Stimulated activated memory B cell treated with anti-CD40 and anti-IgM and Interleukin-4, amounts not matched to agents 10 μg/mL and 1 μg/mL and 100 μg/mL, for 72 hours (primary cell): Measurements from ENCODE around the gene HIF1A.

Experiments used
- ATAC-seq: fragments of 150-1000 bp; cut with Tn5 transposase; 2 replicates; pipeline ENCODE4 v1.10.0; 2021
- H3K27ac Mint-ChIP-seq: one replicate; pipeline ENCODE4 v1.8.0; 2022; ENCODE audit warnings: mild to moderate bottlenecking, mixed read lengths
- H3K27me3 Mint-ChIP-seq: one replicate; pipeline ENCODE4 v1.8.0; 2022; ENCODE audit warnings: mixed read lengths
- H3K36me3 Mint-ChIP-seq: one replicate; pipeline ENCODE4 v1.8.0; 2022; ENCODE audit warnings: mixed read lengths
- H3K4me1 Mint-ChIP-seq: one replicate; pipeline ENCODE4 v1.8.0; 2022; ENCODE audit warnings: mixed read lengths
- H3K4me3 Mint-ChIP-seq: one replicate; pipeline ENCODE4 v1.8.0; 2022; ENCODE audit warnings: mild to moderate bottlenecking, moderate library complexity, mixed read lengths
- H3K9me3 Mint-ChIP-seq: one replicate; pipeline ENCODE4 v1.8.0; 2022; ENCODE audit warnings: mixed read lengths

Gene HIF1A

DNA sequence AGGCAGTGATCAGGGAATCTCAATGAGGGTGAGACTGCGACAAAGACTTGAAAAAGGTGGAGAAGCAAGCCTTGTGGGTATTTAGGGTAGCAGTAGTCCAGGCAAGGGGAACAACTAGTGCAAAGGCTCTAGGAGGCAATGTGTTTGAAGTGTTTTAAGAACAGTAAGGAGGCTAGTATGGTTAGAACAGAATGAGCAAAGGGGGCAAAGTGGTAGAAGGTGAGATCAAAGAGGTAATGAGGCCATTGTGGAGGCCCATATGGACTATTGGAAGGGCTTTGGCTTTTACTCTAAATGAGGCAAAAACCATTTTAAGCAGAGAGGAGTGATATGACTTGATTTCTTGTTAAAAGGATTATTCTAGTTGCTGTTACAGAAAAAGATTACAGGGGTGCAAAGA lies 16.8 kb downstream of the HIF1A start:
- peaks cover 68% of the 10 kb centered on the region for H3K4me1 Mint-ChIP-seq
- no peaks in the 10 kb centered on the region for H3K27me3 Mint-ChIP-seq
- ATAC-seq = no peak
- H3K36me3 Mint-ChIP-seq = peaks cover 5% of the 10 kb centered on the region
- H3K27ac Mint-ChIP-seq = no peak overlapping the region
- no peaks in the 10 kb centered on the region for H3K9me3 Mint-ChIP-seq
- no peak overlapping the region for H3K4me3 Mint-ChIP-seq

DNA sequence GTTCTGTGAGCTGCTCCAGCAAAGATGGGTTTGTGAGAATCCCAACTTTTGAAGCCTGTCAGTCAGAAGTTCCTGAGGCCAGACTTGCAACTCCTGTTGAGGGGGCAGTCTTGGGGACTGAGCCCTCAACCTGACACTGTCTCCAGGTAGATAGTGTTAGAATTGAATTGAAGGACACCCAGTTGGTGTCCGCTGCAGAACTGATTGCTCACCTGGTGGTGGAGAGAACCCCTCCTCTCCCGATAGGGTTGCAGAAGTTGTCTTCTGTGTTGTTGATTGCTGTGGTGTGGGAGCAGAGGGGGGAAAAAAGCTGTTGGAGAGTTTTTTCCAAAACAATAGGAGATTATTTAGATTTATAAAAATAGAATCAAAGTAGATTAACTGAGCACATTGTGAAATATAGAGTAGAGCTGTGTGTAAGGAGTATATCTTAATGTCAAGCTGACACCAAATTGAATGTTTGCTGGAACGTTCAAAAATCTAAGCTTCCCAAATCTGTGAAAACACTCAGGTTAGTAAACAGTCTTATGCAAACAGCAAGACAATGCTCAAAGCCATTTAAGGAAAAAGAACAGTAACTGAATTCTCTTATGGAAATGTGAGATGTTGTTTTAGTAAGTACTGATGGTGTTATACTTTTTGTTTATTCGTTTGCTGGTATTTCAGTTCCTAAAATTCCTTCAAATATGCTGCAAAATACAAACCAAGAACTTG lies 18.6 kb downstream of the HIF1A start:
- H3K9me3 Mint-ChIP-seq = no peaks in the 10 kb centered on the region
- peaks cover 79% of the 10 kb centered on the region for H3K4me1 Mint-ChIP-seq
- H3K27me3 Mint-ChIP-seq = no peaks in the 10 kb centered on the region
- no peak overlapping the region for H3K27ac Mint-ChIP-seq
- peaks cover under 1% of the 10 kb centered on the region for H3K36me3 Mint-ChIP-seq
- H3K4me3 Mint-ChIP-seq = no peak overlapping the region
- no peak for ATAC-seq

DNA sequence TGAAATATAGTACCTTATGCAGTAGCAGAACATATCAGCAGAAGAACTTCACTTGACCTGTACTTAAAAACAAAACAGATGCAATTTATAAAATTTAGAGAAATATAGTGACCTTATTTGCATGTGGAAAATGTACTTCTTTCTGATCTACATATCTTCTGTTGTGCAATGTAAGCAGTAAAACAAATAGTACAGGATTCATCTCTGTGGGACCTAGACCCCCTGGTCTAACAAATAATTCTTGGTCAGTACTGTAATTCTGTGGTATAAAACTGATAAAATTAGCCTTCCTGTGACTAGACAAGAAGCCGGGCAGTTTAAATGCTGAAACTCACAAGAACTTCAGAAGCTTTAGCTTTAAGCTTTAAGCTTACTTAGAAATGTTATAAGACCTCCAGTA lies 21.6 kb downstream of the HIF1A start:
- ATAC-seq = no peak
- H3K27me3 Mint-ChIP-seq = no peaks in the 10 kb centered on the region
- H3K4me1 Mint-ChIP-seq = peaks cover 76% of the 10 kb centered on the region
- H3K36me3 Mint-ChIP-seq = peaks cover 6% of the 10 kb centered on the region
- no peaks in the 10 kb centered on the region for H3K9me3 Mint-ChIP-seq
- H3K27ac Mint-ChIP-seq = no peak overlapping the region
- no peak overlapping the region for H3K4me3 Mint-ChIP-seq

DNA sequence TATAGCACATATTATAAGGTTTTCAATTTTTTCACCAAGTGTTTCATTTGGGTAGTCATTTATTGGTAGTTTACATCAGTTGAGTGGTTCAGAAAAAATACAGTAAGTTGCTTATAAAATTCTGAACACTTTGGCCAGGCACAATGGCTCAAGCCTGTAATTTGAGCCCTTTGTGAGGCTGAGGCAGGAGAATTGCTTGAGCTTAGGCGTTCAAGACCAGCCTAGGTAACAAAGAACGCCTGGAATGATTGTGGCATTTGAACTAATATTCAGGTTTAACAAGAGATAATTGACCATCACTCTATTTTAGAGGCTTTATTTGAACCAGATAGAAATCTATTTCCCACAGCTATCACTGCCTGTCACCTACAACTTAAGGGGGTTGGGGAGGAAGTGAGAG lies 22.7 kb downstream of the HIF1A start:
- H3K4me3 Mint-ChIP-seq = no peak overlapping the region
- ATAC-seq = no peak
- peak overlapping the region; percentile 53 for H3K27ac Mint-ChIP-seq
- H3K4me1 Mint-ChIP-seq = peaks cover 66% of the 10 kb centered on the region
- H3K9me3 Mint-ChIP-seq = no peaks in the 10 kb centered on the region
- H3K36me3 Mint-ChIP-seq = peaks cover 6% of the 10 kb centered on the region
- H3K27me3 Mint-ChIP-seq = no peaks in the 10 kb centered on the region

DNA sequence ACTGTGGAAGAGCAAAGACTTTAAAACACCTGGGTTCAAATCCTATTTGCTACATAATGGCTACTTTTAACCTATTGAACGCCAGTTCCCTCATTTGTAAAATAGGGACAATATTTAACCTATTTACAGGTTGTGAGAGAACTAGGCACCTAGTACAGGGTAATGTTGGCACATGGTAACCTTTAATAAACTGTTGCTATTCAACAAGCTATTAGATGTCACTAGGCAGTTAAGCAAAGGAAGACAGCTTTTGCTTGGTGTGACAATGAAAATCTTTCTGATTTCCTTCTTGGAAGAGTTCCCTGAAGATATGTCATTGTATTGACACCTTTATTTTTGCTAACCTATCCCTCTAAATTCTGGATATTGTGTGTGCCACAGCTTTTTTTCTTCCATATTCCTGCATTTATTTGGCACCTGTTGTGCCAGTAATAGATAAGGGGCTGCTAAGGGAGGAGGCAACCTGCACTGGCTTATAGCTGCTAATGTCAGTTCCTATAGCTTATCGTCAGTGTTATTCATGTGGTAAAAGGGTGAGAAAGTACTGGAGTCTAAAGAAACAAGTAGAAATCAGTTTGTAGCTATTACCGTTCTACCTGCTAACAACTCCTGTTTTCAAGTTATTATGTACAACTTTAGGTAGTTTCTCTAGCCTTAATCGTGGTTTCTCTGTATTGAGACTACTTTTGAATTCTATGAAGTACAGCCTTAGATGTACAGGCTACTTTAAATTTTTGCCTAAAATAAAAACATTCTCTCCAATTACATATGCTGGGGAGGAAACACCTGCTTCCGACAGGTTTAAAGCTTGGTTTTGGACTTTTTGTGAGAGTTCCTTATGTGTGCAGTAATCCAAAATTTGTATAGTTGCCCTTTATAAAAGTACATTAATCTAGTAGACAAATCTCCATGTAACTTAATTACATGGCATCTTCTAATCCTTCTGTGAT lies 24.3 kb downstream of the HIF1A start:
- H3K27ac Mint-ChIP-seq = peak overlapping the region; percentile 53
- peak; percentile 43 for ATAC-seq
- peak overlapping the region; percentile 38 for H3K4me3 Mint-ChIP-seq
- peaks cover 18% of the 10 kb centered on the region for H3K36me3 Mint-ChIP-seq
- H3K9me3 Mint-ChIP-seq = no peaks in the 10 kb centered on the region
- H3K27me3 Mint-ChIP-seq = no peaks in the 10 kb centered on the region
- H3K4me1 Mint-ChIP-seq = peaks cover 62% of the 10 kb centered on the region

DNA sequence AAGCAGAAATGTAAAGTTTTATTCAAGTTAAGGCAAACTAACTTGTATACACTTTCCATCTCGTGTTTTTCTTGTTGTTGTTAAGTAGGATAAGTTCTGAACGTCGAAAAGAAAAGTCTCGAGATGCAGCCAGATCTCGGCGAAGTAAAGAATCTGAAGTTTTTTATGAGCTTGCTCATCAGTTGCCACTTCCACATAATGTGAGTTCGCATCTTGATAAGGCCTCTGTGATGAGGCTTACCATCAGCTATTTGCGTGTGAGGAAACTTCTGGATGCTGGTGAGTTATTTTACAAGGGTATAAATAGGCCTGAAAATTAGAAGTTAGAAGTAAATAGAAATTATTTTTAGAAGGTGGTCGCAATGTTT lies 25.0 kb downstream of the HIF1A start:
- no peak for ATAC-seq
- H3K27ac Mint-ChIP-seq = peak overlapping the region; percentile 53

DNA sequence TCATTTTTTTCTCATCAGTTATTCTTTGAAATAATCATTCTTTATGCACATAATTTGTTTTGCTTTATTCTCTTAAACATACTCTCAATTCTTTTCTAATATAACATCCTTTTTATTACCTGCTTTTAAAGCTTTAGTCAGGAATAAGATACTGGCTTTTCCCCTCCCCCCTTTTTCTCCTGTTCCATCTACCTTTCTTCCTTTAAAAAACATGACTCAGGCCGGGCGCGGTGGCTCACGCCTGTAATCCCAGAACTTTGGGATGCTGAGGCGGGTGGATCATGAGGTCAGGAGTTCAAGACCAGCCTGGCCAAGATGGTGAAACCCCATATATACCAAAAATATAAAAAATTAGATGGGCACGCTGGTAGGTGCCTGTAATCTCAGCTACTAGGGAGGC lies 25.4 kb downstream of the HIF1A start:
- H3K4me1 Mint-ChIP-seq = peaks cover 64% of the 10 kb centered on the region
- peak overlapping the region; percentile 9 for H3K4me3 Mint-ChIP-seq
- H3K9me3 Mint-ChIP-seq = no peaks in the 10 kb centered on the region
- H3K27me3 Mint-ChIP-seq = no peaks in the 10 kb centered on the region
- ATAC-seq = no peak
- H3K27ac Mint-ChIP-seq = peak overlapping the region; percentile 53
- peaks cover 25% of the 10 kb centered on the region for H3K36me3 Mint-ChIP-seq

More for the DNA sequence above, 25.0 kb downstream of the HIF1A start:
- Mint-ChIP-seq H3K27me3 (no peaks in the 10 kb centered on the region), H3K36me3 (peaks cover 24% of the 10 kb centered on the region), H3K4me1 (peaks cover 67% of the 10 kb centered on the region), H3K9me3 (no peaks in the 10 kb centered on the region), H3K4me3 (peak overlapping the region; percentile 38)

DNA sequence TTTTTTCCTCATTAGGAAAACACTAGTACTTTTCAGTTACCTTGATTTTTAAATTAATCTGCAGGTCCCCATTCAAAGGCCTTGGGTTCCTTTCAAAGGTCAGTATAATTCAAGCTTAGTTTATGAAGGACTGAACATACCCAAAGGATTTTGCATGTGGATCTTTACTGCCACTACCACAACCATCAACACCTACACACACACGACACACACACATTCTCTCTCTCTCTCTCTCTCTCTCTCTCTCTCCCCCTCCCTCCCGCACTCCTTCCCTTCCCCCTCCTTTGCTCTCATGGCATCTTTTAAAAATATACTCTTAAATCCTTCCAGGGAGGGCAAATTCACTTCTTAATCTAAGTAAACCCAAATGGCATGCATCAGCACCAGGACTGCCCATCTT lies 28.8 kb downstream of the HIF1A start:
- ATAC-seq = no peak
- Mint-ChIP-seq H3K27ac (peak overlapping the region; percentile 0), H3K9me3 (no peaks in the 10 kb centered on the region), H3K36me3 (peaks cover 58% of the 10 kb centered on the region), H3K27me3 (no peaks in the 10 kb centered on the region), H3K4me1 (peaks cover 60% of the 10 kb centered on the region), H3K4me3 (no peak overlapping the region)

DNA sequence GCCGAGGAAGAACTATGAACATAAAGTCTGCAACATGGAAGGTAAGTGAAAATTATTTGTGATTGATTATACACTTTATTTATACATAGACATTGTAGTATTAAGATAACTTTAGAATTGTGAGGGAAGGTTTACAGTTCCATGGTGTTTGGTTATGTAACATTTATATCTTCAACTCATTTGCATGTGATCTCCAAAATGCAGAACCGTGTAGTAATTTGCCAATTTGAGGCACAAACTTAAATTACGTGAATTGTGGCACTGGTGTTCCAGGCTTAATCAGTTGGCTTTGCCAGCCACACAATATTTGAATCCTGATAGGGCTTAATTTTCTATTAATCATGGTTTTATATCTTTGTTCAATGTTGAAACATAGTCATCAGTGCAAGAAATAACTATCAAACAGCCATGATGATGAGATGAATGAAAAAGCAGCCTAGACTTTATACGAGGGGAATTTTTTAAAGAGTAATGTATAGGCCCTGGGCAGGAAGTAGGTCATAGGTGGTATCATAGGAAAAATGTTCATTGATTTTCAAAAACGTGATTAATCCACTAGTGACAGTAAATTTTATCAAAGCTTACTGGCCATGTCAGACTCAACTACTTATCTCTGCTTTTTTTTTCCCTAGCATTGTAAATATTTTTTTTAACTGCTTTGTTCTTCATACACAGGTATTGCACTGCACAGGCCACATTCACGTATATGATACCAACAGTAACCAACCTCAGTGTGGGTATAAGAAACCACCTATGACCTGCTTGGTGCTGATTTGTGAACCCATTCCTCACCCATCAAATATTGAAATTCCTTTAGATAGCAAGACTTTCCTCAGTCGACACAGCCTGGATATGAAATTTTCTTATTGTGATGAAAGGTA lies 31.7 kb downstream of the HIF1A start:
- no peak overlapping the region for H3K27ac Mint-ChIP-seq
- H3K4me3 Mint-ChIP-seq = no peak overlapping the region
- H3K9me3 Mint-ChIP-seq = no peaks in the 10 kb centered on the region
- ATAC-seq = no peak
- peaks cover 69% of the 10 kb centered on the region for H3K36me3 Mint-ChIP-seq
- peaks cover 56% of the 10 kb centered on the region for H3K4me1 Mint-ChIP-seq
- no peaks in the 10 kb centered on the region for H3K27me3 Mint-ChIP-seq

DNA sequence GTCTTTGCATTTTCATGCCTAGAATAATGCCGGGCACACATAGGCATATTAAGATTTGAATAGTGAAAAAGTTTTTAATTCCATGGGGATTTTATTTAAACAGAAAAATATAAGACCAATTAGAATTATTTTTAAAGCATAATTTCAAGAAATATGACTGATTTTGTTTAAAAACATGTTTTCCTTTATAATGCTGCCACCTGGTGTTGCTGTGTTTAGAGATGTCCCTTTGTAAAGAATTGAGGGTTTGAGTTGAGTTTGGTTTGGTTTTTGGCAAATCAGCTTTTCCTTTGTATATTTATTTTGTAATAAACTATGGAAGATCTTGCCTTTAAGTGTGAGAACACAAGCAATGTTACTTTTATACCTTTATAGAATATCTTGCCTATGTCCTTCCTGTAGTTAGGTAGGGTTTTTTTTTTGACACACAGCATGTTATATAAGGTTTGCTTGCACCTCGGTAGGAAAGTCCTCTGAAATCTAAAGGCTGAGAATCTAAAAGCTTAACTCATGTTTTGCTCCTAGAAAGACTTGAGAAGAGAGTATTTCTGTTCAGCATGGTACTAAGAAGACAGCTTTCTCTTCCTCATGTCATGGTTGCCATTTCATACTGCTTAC lies 35.6 kb downstream of the HIF1A start:
- Mint-ChIP-seq H3K27me3 (no peaks in the 10 kb centered on the region), H3K27ac (peak overlapping the region; percentile 44), H3K36me3 (peaks cover 75% of the 10 kb centered on the region), H3K9me3 (no peaks in the 10 kb centered on the region), H3K4me1 (peaks cover 38% of the 10 kb centered on the region), H3K4me3 (no peak overlapping the region)
- ATAC-seq = no peak

DNA sequence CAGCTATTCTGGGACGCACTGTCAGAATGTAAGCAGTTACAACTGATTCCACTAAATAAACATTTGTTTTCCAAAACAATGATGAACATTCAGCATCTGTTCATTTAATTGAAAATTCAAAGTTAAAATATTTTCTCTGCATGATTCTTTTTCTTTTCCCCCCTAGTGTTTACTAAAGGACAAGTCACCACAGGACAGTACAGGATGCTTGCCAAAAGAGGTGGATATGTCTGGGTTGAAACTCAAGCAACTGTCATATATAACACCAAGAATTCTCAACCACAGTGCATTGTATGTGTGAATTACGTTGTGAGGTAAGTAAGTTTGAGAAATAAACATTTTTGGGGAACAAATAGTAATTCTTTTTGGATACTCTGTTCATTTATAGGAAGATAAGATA lies 38.7 kb downstream of the HIF1A start:
- no peak for ATAC-seq

DNA sequence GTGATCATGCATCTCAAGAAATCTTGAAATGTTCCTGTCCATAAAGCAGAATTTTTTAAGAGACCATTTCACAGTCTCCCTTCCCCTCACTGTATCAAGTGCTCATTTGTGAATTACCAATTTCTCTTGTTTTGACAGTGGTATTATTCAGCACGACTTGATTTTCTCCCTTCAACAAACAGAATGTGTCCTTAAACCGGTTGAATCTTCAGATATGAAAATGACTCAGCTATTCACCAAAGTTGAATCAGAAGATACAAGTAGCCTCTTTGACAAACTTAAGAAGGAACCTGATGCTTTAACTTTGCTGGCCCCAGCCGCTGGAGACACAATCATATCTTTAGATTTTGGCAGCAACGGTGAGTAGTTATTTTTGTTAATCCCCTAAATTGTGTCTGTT lies 41.4 kb downstream of the HIF1A start:
- H3K27ac Mint-ChIP-seq = no peak overlapping the region
- no peaks in the 10 kb centered on the region for H3K4me1 Mint-ChIP-seq
- no peak overlapping the region for H3K4me3 Mint-ChIP-seq
- H3K36me3 Mint-ChIP-seq = peaks cover 57% of the 10 kb centered on the region
- no peak for ATAC-seq
- no peaks in the 10 kb centered on the region for H3K27me3 Mint-ChIP-seq
- H3K9me3 Mint-ChIP-seq = no peaks in the 10 kb centered on the region

More for the DNA sequence above, 38.7 kb downstream of the HIF1A start:
- Mint-ChIP-seq H3K27ac (no peak overlapping the region), H3K4me3 (no peak overlapping the region), H3K4me1 (peaks cover 16% of the 10 kb centered on the region), H3K36me3 (peaks cover 66% of the 10 kb centered on the region), H3K9me3 (no peaks in the 10 kb centered on the region), H3K27me3 (no peaks in the 10 kb centered on the region)

DNA sequence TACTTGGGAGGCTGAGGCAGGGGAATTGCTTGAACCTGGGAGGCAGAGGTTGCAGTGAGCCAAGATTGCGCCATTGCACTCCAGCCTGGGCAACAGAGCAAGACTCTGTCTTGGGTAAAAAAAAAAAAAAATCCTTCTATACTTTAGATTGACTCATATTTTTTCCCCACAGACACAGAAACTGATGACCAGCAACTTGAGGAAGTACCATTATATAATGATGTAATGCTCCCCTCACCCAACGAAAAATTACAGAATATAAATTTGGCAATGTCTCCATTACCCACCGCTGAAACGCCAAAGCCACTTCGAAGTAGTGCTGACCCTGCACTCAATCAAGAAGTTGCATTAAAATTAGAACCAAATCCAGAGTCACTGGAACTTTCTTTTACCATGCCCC lies 42.6 kb downstream of the HIF1A start:
- no peaks in the 10 kb centered on the region for H3K9me3 Mint-ChIP-seq
- H3K27ac Mint-ChIP-seq = no peak overlapping the region
- H3K4me3 Mint-ChIP-seq = no peak overlapping the region
- ATAC-seq = no peak
- peaks cover 52% of the 10 kb centered on the region for H3K36me3 Mint-ChIP-seq
- H3K27me3 Mint-ChIP-seq = no peaks in the 10 kb centered on the region
- no peaks in the 10 kb centered on the region for H3K4me1 Mint-ChIP-seq

DNA sequence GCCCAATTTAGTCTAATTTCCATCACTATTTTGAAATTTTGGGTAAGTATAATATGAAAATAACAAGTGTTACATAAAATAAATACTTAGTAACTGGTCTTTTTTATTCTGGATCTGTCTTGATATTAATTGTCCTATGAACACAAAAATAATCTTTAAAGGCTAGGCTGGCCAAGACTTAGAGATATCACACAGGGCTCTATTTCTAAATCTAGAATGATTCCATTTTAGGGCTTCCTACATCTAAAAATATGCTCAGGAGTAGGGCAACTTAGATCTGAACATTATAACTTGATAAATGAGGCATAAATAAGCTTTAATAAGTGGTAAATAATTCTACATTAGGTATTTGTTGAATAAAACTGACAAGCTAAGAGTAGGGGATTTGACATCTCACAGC lies 43.8 kb downstream of the HIF1A start:
- Mint-ChIP-seq H3K27ac (no peak overlapping the region), H3K36me3 (peaks cover 44% of the 10 kb centered on the region), H3K4me3 (no peak overlapping the region), H3K4me1 (no peaks in the 10 kb centered on the region), H3K9me3 (no peaks in the 10 kb centered on the region), H3K27me3 (no peaks in the 10 kb centered on the region)
- ATAC-seq = no peak

DNA sequence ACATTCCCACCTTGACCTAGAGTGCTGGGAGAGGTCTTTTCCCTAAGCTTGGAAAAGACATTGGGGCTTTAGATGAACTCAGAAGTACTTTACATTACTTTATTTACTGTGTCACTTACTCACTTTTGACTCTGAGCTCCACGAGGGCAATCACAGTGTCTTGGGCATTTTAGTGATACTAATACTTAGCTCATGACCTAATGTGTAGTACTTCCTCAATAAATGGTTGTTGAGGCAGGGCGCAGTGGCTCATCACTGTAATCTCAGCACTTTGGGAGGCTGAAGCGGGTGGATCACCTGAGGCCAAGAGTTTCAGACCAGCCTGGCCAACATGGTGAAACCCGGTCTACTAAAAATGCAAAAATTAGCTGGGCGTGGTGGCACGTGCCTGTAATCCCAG lies 47.1 kb downstream of the HIF1A start:
- H3K4me1 Mint-ChIP-seq = no peaks in the 10 kb centered on the region
- no peak overlapping the region for H3K27ac Mint-ChIP-seq
- ATAC-seq = no peak
- H3K9me3 Mint-ChIP-seq = no peaks in the 10 kb centered on the region
- peaks cover 39% of the 10 kb centered on the region for H3K36me3 Mint-ChIP-seq
- no peak overlapping the region for H3K4me3 Mint-ChIP-seq
- H3K27me3 Mint-ChIP-seq = no peaks in the 10 kb centered on the region
